HuH-7 (cell line): ENCODE results near the gene CGB5.
"Not testable (repeated sequence)": the region's sequence is repeated elsewhere in the genome, so short reads cannot be mapped to it uniquely, and the experiment has no call there.

Experiments used
- DNase-seq: peaks from one replicate; pipeline ENCODE4 v3.0.0; 2011; ENCODE audit warnings: low spot score

CGB5 gene

GRCh38 chr19:49020931-49021895, 22.4 kb upstream of the CGB5 start:
- DNase-seq = no peak

- DNase-seq = no peak
Measured at GRCh38 chr19:49022116-49022515, 21.5 kb upstream of the CGB5 start.

GRCh38 chr19:49024233-49024632, 19.4 kb upstream of the CGB5 start, which contains the start of gene CGB3:
CGB3 (minus strand) TSS chr19:49024333; CDS start chr19:49023971, 362 bp downstream.
- not testable (repeated sequence) for DNase-seq

- not testable (repeated sequence) for DNase-seq
Measured at GRCh38 chr19:49025088-49025487, 18.6 kb upstream of the CGB5 start.

- not testable (repeated sequence) for DNase-seq
Measured at GRCh38 chr19:49025599-49025998, 18.0 kb upstream of the CGB5 start.

GRCh38 chr19:49028686-49029085, 15.0 kb upstream of the CGB5 start:
- not testable (repeated sequence) for DNase-seq

- not testable (repeated sequence) for DNase-seq
Measured at GRCh38 chr19:49029749-49030148, 13.9 kb upstream of the CGB5 start.

GRCh38 chr19:49030323-49030722, 13.3 kb upstream of the CGB5 start:
- not testable (repeated sequence) for DNase-seq

GRCh38 chr19:49031642-49032301, 11.9 kb upstream of the CGB5 start, which contains the start of gene CGB2:
CGB2 (plus strand) TSS chr19:49031890; CDS start chr19:49032096, 206 bp downstream.
- peak; percentile 64 for DNase-seq

GRCh38 chr19:49036815-49037214, 6.8 kb upstream of the CGB5 start, which contains the start of gene CGB1:
CGB1 (minus strand) TSS chr19:49036895; CDS start chr19:49036711, 184 bp downstream.
- DNase-seq = peak; percentile 81

- DNase-seq = not testable (repeated sequence)
Measured at GRCh38 chr19:49038111-49038510, 5.5 kb upstream of the CGB5 start.

GRCh38 chr19:49038557-49039276, 4.9 kb upstream of the CGB5 start:
- not testable (repeated sequence) for DNase-seq

GRCh38 chr19:49039736-49040135, 3.9 kb upstream of the CGB5 start:
- not testable (repeated sequence) for DNase-seq

GRCh38 chr19:49042177-49042576, 1.5 kb upstream of the CGB5 start:
- DNase-seq = no peak

GRCh38 chr19:49042666-49043065, 982 bp upstream of the CGB5 start:
- not testable (repeated sequence) for DNase-seq

- DNase-seq = not testable (repeated sequence)
Measured at GRCh38 chr19:49049011-49049410, 5.4 kb downstream of the CGB5 start, which contains the start of gene CGB8. CGB8 (minus strand) TSS chr19:49049111; CDS start chr19:49048739, 372 bp downstream.

- DNase-seq = not testable (repeated sequence)
Measured at GRCh38 chr19:49049834-49050233, 6.2 kb downstream of the CGB5 start.

- DNase-seq = not testable (repeated sequence)
Measured at GRCh38 chr19:49050376-49051033, 6.9 kb downstream of the CGB5 start.

- DNase-seq = peak; percentile 95
Measured at GRCh38 chr19:49056101-49056901, 12.7 kb downstream of the CGB5 start.

- DNase-seq = not testable (repeated sequence)
Measured at GRCh38 chr19:49056902-49057596, 13.4 kb downstream of the CGB5 start.
